ENCODE data around the gene POLG.

POLG gene

GRCh38 chr15:89356634-89357298 lies 22.1 kb upstream of the POLG start:
- no peak for DNase-seq

GRCh38 chr15:89353991-89354390 lies 19.4 kb upstream of the POLG start:
- no peak for DNase-seq

- no peak for DNase-seq
These were observed 17.9 kb upstream of the POLG start for GRCh38 chr15:89352476-89352875.

- no peak for DNase-seq
These were observed 14.6 kb upstream of the POLG start for GRCh38 chr15:89349206-89349558.

GRCh38 chr15:89346516-89347231 lies 12.1 kb upstream of the POLG start:
- DNase-seq: no peak

- no peak for DNase-seq
These were observed 10.6 kb upstream of the POLG start for GRCh38 chr15:89345248-89345647.

- no peak for DNase-seq
These were observed 8.2 kb upstream of the POLG start for GRCh38 chr15:89342840-89343239.

GRCh38 chr15:89341316-89342005 lies 6.8 kb upstream of the POLG start:
- DNase-seq: no peak

- no peak for DNase-seq
These were observed 5.9 kb upstream of the POLG start for GRCh38 chr15:89340573-89340972.

- no peak for DNase-seq
These were observed 3.4 kb upstream of the POLG start for GRCh38 chr15:89338036-89338435.

- DNase-seq: peak; percentile 31
These were observed 846 bp upstream of the POLG start for GRCh38 chr15:89335298-89336041.

- DNase-seq: no peak
These were observed 590 bp downstream of the POLG start for GRCh38 chr15:89333959-89334509.

- no peak for DNase-seq
These were observed 1.4 kb downstream of the POLG start for GRCh38 chr15:89333011-89333860.

GRCh38 chr15:89332446-89332845 lies 2.2 kb downstream of the POLG start:
- DNase-seq: peak; percentile 13

- no peak for DNase-seq
These were observed 3.6 kb downstream of the POLG start for GRCh38 chr15:89330881-89331595.

GRCh38 chr15:89330119-89330518 lies 4.5 kb downstream of the POLG start:
- DNase-seq: no peak

GRCh38 chr15:89329329-89330084 lies 5.1 kb downstream of the POLG start:
- no peak for DNase-seq

GRCh38 chr15:89328398-89329254 lies 6.0 kb downstream of the POLG start:
- no peak for DNase-seq

- no peak for DNase-seq
These were observed 7.5 kb downstream of the POLG start for GRCh38 chr15:89327113-89327512.

GRCh38 chr15:89326316-89326715 lies 8.3 kb downstream of the POLG start:
- DNase-seq: no peak

Measured in activated CD4-positive, alpha-beta T cell treated with anti-CD3 and anti-CD28 coated beads, Interleukin-2, amount 50 U/mL, for 1 hour (primary cell).